Fibroblast of skin of back (primary cell): ENCODE data around the gene S100A5. TPM values are rescaled to one million over a fixed set of nuclear protein-coding genes. Genes with fewer than 3 reads are reported as not detected.
A peak's percentile ranks its signal among the peaks of the same experiment; 100 is the strongest.
"Not testable (repeated sequence)": the region's sequence is repeated elsewhere in the genome, so short reads cannot be mapped to it uniquely, and the experiment has no call there.

Experiments
- DNase-seq: peaks from one replicate; pipeline ENCODE4 v3.0.0-alpha.2; 2013
- polyA plus RNA-seq, 2 experiments: library from polyadenylated mRNA; unstranded; fragments of 120-200 nt; gene quantifications; one replicate each; pipeline ENCODE4 v1.2.1, GENCODE V29; 2013; ENCODE audit not compliant: insufficient read length in 2 of 2

The S100A5 gene
- polyA plus RNA-seq (2013, experiment 1 of 2; ENCODE audit: insufficient read length): not detected
- polyA plus RNA-seq (2013, experiment 2 of 2; ENCODE audit: insufficient read length): 0.30 TPM

- DNase-seq: peak; percentile 69
Measured at GRCh38 chr1:153540394-153541361, at the start of gene S100A5. Gene S100A5, minus strand, starts transcription at chr1:153540934. Its CDS starts 743 bp downstream, at chr1:153540191.

- DNase-seq: no peak
Measured at GRCh38 chr1:153588482-153588881, 47.7 kb upstream of the S100A5 start.

- DNase-seq: not testable (repeated sequence)
Measured at GRCh38 chr1:153588033-153588432, 47.3 kb upstream of the S100A5 start.

- peak; percentile 12 for DNase-seq
Measured at GRCh38 chr1:153587314-153587713, 46.6 kb upstream of the S100A5 start.

GRCh38 chr1:153586347-153586746 is 45.6 kb upstream of the S100A5 start:
- DNase-seq: no peak

GRCh38 chr1:153585006-153585405 is 44.3 kb upstream of the S100A5 start:
- DNase-seq: no peak

GRCh38 chr1:153583976-153584375 is 43.2 kb upstream of the S100A5 start:
- DNase-seq: no peak

GRCh38 chr1:153583514-153583913 is 42.8 kb upstream of the S100A5 start:
- not testable (repeated sequence) for DNase-seq

GRCh38 chr1:153582836-153583235 is 42.1 kb upstream of the S100A5 start:
- DNase-seq: not testable (repeated sequence)

GRCh38 chr1:153578936-153579335 is 38.2 kb upstream of the S100A5 start:
- DNase-seq: peak; percentile 52

GRCh38 chr1:153578490-153578889 is 37.8 kb upstream of the S100A5 start:
- DNase-seq: peak; percentile 87

- peak; percentile 24 for DNase-seq
Measured at GRCh38 chr1:153577624-153578051, 36.9 kb upstream of the S100A5 start.

- DNase-seq: no peak
Measured at GRCh38 chr1:153577138-153577537, 36.4 kb upstream of the S100A5 start.

GRCh38 chr1:153575497-153575896 is 34.8 kb upstream of the S100A5 start:
- DNase-seq: not testable (repeated sequence)

- not testable (repeated sequence) for DNase-seq
Measured at GRCh38 chr1:153575081-153575491, 34.4 kb upstream of the S100A5 start.

GRCh38 chr1:153573351-153573750 is 32.6 kb upstream of the S100A5 start:
- no peak for DNase-seq

GRCh38 chr1:153572569-153573015 is 31.9 kb upstream of the S100A5 start:
- peak; percentile 82 for DNase-seq

GRCh38 chr1:153571706-153572105 is 31.0 kb upstream of the S100A5 start:
- DNase-seq: no peak

GRCh38 chr1:153570874-153571273 is 30.1 kb upstream of the S100A5 start:
- DNase-seq: no peak

GRCh38 chr1:153569465-153569864 is 28.7 kb upstream of the S100A5 start:
- no peak for DNase-seq

GRCh38 chr1:153568367-153569099 is 27.8 kb upstream of the S100A5 start:
- DNase-seq: peak; percentile 87

GRCh38 chr1:153567621-153568366 is 27.1 kb upstream of the S100A5 start:
- no peak for DNase-seq
